HepG2 (cell line): ENCODE results near the gene RPEL1. TPM values are rescaled to one million over a fixed set of nuclear protein-coding genes. Genes with fewer than 3 reads are reported as not detected.

Experiments
- ATF1 ChIP-seq: IDR thresholded peaks from 2 replicates; pipeline ENCODE4 v1.6.1; 2016; ENCODE audit warnings: mild to moderate bottlenecking, control low read depth
- CEBPG ChIP-seq: IDR thresholded peaks from 2 replicates; pipeline ENCODE4 v1.6.1; 2016
- CREM ChIP-seq, 2 experiments: sonication (generic) in 1 of 2; formaldehyde crosslinking in 1 of 2; IDR thresholded peaks; 2 replicates each; pipeline versions ENCODE4 v1.4.0 to v1.6.1; 2016 to 2020; ENCODE audit warnings: antibody characterized with exemption in 1 of 2, mild to moderate bottlenecking in 1 of 2, missing genetic modification reagents in 1 of 2
- MEF2D ChIP-seq: sonication (generic); formaldehyde crosslinking; IDR thresholded peaks from 2 replicates; pipeline ENCODE4 v1.5.1; 2020; ENCODE audit warnings: mild to moderate bottlenecking, missing genetic modification reagents
- MIER3 ChIP-seq: IDR thresholded peaks from 2 replicates; pipeline ENCODE4 v1.6.1; 2016; ENCODE audit warnings: missing compliant biosample characterization, borderline replicate concordance
- NAIF1 ChIP-seq: sonication (generic); formaldehyde crosslinking; IDR thresholded peaks from 2 replicates; pipeline ENCODE4 v1.5.0; 2020; ENCODE audit warnings: mild to moderate bottlenecking, missing genetic modification reagents, borderline replicate concordance
- PHF8 ChIP-seq: sonication (generic); formaldehyde crosslinking; IDR thresholded peaks from 2 replicates; pipeline ENCODE4 v1.5.0; 2020; ENCODE audit warnings: missing genetic modification reagents
- ZBTB40 ChIP-seq, 2 experiments: fragments of 450-650 bp in 1 of 2; sonication (generic) in 1 of 2; formaldehyde crosslinking in 1 of 2; IDR thresholded peaks; 2 replicates each; pipeline versions ENCODE4 v1.6.1 to v1.8.0; 2016 to 2022; ENCODE audit warnings: antibody characterized with exemption in 1 of 2, mild to moderate bottlenecking in 1 of 2, missing genetic modification reagents in 1 of 2
- polyA plus RNA-seq, 8 experiments: library from polyadenylated mRNA; depleted of rRNA in 3 of 8; stranded (reverse) in 7 of 8; unstranded in 1 of 8; fragments of >200 nt; fragmentation: Illumina TruSeq in 4 of 8; extraction: Trizol in 4 of 8; gene quantifications; 2 replicates each; pipeline versions ENCODE4 v1.2.1 to v1.2.3, GENCODE V29; 2011 to 2016; ENCODE audit warnings: low read depth in 4 of 8, missing spikeins in 1 of 8, mixed read lengths in 1 of 8; ENCODE audit not compliant: insufficient read depth in 1 of 8
- total RNA-seq, 5 experiments: library from RNA; depleted of rRNA; stranded (reverse); fragments of >200 nt; fragmentation: Illumina TruSeq; extraction: Trizol; gene quantifications; 2 replicates each; pipeline ENCODE4 v1.2.3, GENCODE V29; 2016; ENCODE audit warnings: low read depth in 1 of 5
- TF ChIP-seq, protein P1 (sequence below), 2 experiments: IDR thresholded peaks; 2 replicates each; pipeline ENCODE4 v1.6.1; 2011 to 2012; ENCODE audit warnings: low read length in 2 of 2, borderline replicate concordance in 1 of 2, low read depth in 1 of 2, mild to moderate bottlenecking in 1 of 2, moderate library complexity in 1 of 2
- TF ChIP-seq, protein P2 (sequence below): sonication (generic); formaldehyde crosslinking; IDR thresholded peaks from 2 replicates; pipeline ENCODE4 v1.4.0; 2020; ENCODE audit warnings: missing genetic modification reagents

The RPEL1 gene
- total and polyA plus RNA-seq, 2 of the 13 experiments (the other 11 are each of a cell fraction or from before 2014, with no cell fraction given): 0.04 to 0.07 TPM

GRCh38 chr10:103231047-103231551, 14.6 kb upstream of the RPEL1 start (continued):
- TF ChIP-seq, protein P1, sequence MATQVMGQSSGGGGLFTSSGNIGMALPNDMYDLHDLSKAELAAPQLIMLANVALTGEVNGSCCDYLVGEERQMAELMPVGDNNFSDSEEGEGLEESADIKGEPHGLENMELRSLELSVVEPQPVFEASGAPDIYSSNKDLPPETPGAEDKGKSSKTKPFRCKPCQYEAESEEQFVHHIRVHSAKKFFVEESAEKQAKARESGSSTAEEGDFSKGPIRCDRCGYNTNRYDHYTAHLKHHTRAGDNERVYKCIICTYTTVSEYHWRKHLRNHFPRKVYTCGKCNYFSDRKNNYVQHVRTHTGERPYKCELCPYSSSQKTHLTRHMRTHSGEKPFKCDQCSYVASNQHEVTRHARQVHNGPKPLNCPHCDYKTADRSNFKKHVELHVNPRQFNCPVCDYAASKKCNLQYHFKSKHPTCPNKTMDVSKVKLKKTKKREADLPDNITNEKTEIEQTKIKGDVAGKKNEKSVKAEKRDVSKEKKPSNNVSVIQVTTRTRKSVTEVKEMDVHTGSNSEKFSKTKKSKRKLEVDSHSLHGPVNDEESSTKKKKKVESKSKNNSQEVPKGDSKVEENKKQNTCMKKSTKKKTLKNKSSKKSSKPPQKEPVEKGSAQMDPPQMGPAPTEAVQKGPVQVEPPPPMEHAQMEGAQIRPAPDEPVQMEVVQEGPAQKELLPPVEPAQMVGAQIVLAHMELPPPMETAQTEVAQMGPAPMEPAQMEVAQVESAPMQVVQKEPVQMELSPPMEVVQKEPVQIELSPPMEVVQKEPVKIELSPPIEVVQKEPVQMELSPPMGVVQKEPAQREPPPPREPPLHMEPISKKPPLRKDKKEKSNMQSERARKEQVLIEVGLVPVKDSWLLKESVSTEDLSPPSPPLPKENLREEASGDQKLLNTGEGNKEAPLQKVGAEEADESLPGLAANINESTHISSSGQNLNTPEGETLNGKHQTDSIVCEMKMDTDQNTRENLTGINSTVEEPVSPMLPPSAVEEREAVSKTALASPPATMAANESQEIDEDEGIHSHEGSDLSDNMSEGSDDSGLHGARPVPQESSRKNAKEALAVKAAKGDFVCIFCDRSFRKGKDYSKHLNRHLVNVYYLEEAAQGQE (IDR thresholded peaks at IDR 0.05; ENCODE audit: borderline replicate concordance in 1 of 2, low read depth in 1 of 2, low read length in 2 of 2): no peak
- TF ChIP-seq, protein P2, sequence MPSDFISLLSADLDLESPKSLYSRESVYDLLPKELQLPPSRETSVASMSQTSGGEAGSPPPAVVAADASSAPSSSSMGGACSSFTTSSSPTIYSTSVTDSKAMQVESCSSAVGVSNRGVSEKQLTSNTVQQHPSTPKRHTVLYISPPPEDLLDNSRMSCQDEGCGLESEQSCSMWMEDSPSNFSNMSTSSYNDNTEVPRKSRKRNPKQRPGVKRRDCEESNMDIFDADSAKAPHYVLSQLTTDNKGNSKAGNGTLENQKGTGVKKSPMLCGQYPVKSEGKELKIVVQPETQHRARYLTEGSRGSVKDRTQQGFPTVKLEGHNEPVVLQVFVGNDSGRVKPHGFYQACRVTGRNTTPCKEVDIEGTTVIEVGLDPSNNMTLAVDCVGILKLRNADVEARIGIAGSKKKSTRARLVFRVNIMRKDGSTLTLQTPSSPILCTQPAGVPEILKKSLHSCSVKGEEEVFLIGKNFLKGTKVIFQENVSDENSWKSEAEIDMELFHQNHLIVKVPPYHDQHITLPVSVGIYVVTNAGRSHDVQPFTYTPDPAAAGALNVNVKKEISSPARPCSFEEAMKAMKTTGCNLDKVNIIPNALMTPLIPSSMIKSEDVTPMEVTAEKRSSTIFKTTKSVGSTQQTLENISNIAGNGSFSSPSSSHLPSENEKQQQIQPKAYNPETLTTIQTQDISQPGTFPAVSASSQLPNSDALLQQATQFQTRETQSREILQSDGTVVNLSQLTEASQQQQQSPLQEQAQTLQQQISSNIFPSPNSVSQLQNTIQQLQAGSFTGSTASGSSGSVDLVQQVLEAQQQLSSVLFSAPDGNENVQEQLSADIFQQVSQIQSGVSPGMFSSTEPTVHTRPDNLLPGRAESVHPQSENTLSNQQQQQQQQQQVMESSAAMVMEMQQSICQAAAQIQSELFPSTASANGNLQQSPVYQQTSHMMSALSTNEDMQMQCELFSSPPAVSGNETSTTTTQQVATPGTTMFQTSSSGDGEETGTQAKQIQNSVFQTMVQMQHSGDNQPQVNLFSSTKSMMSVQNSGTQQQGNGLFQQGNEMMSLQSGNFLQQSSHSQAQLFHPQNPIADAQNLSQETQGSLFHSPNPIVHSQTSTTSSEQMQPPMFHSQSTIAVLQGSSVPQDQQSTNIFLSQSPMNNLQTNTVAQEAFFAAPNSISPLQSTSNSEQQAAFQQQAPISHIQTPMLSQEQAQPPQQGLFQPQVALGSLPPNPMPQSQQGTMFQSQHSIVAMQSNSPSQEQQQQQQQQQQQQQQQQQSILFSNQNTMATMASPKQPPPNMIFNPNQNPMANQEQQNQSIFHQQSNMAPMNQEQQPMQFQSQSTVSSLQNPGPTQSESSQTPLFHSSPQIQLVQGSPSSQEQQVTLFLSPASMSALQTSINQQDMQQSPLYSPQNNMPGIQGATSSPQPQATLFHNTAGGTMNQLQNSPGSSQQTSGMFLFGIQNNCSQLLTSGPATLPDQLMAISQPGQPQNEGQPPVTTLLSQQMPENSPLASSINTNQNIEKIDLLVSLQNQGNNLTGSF (CRISPR knock-in tag): no peak
- TF ChIP-seq ATF1 (0 out of 2 replicates have a peak, but pooled peaks have one; percentile 40), CEBPG (CRISPR knock-in tag) (peak; percentile 35), PHF8 (CRISPR knock-in tag) (peak; percentile 16; the same call in 1 of the 2 replicates), ZBTB40 (IDR thresholded peaks at IDR 0.05) (no peak), ZBTB40 (CRISPR knock-in tag; IDR thresholded peaks at IDR 0.05) (no peak), MIER3 (CRISPR knock-in tag) (0 out of 2 replicates have a peak, but pooled peaks have one; percentile 23), NAIF1 (CRISPR knock-in tag) (no peak), CREM (IDR thresholded peaks at IDR 0.05) (peak; percentile 57; the same call in 1 of the 2 replicates), CREM (CRISPR knock-in tag; IDR thresholded peaks at IDR 0.05) (no peak), MEF2D (CRISPR knock-in tag) (peak; percentile 85; the same call in 1 of the 2 replicates)
